SU-DHL-6 (cell line): Measurements from ENCODE around the gene RELN.

Source experiments
- H2AFZ ChIP-seq: fragments of 200-600 bp; sonication (generic); 2 replicates; pipeline ENCODE4 v1.6.1; 2014; ENCODE audit warnings: low read depth, mild to moderate bottlenecking, moderate library complexity, mixed read lengths, antibody characterized with exemption, low read length; ENCODE audit not compliant: severe bottlenecking
- H3F3A ChIP-seq: fragments of 200-600 bp; shearing (Covaris generic); 2 replicates; pipeline ENCODE4 v1.6.0; 2016; ENCODE audit warnings: antibody characterized with exemption, mild to moderate bottlenecking; ENCODE audit not compliant: insufficient read depth
- H3K27ac ChIP-seq: fragments of 200-600 bp; sonication (generic); 2 replicates; pipeline ENCODE4 v1.5.1; 2016; ENCODE audit warnings: low read depth, mild to moderate bottlenecking, low read length, moderate library complexity, mixed read lengths
- H3K27me3 ChIP-seq: fragments of 200-600 bp; sonication (generic), shearing (Covaris generic); 2 replicates; pipeline ENCODE4 v1.6.0; 2014; ENCODE audit warnings: mild to moderate bottlenecking, low read length
- H3K36me3 ChIP-seq: fragments of 200-600 bp; sonication (generic); 2 replicates; pipeline ENCODE4 v1.6.1; 2014; ENCODE audit warnings: mild to moderate bottlenecking, low read length, mixed read lengths
- H3K4me2 ChIP-seq: fragments of 300-600, 200-600 bp; shearing (Covaris generic), sonication (generic); 2 replicates; pipeline ENCODE4 v1.6.0; 2014; ENCODE audit warnings: low read length, low read depth, mild to moderate bottlenecking; ENCODE audit not compliant: poor library complexity, severe bottlenecking
- H3K4me3 ChIP-seq: fragments of 200-600 bp; sonication (generic); 2 replicates; pipeline ENCODE4 v1.5.1; 2014; ENCODE audit warnings: antibody characterized with exemption, low read length, mild to moderate bottlenecking, mixed read lengths; ENCODE audit not compliant: insufficient read depth, poor library complexity, severe bottlenecking
- H3K79me2 ChIP-seq: fragments of 200-600 bp; sonication (generic); 2 replicates; pipeline ENCODE4 v1.6.1; 2014; ENCODE audit warnings: mild to moderate bottlenecking, low read length, moderate library complexity; ENCODE audit not compliant: insufficient read depth
- H3K9ac ChIP-seq: fragments of 200-600 bp; sonication (generic); 2 replicates; pipeline ENCODE4 v1.7.0; 2014; ENCODE audit warnings: mild to moderate bottlenecking, low read length
- H3K9me2 ChIP-seq: fragments of 200-600 bp; sonication (generic); replicated peaks from 2 replicates; pipeline ENCODE4 v1.6.1; 2014; ENCODE audit warnings: low read length; ENCODE audit not compliant: insufficient read depth
- H3K9me3 ChIP-seq: fragments of 200-600 bp; sonication (generic); 2 replicates; pipeline ENCODE4 v1.6.1; 2014; ENCODE audit warnings: low read length, mixed read lengths; ENCODE audit not compliant: insufficient read depth
- H4K20me1 ChIP-seq: fragments of 200-600 bp; sonication (generic); 2 replicates; pipeline ENCODE4 v1.6.1; 2014; ENCODE audit warnings: low read depth, mild to moderate bottlenecking, antibody characterized with exemption, low read length, moderate library complexity, mixed read lengths
- EZH2phosphoT487 ChIP-seq: fragments of 200-600 bp; sonication (generic), shearing (Covaris generic); conservative IDR thresholded peaks from 2 replicates; pipeline ENCODE4 v1.6.1; 2018; ENCODE audit warnings: mild to moderate bottlenecking, antibody characterized with exemption, low read length, moderate library complexity, mixed read lengths
- TF ChIP-seq, protein P1 (sequence below): fragments of 200-600 bp; sonication (generic); IDR thresholded peaks from one replicate; pipeline ENCODE4 v1.5.1; 2017; ENCODE audit warnings: antibody characterized with exemption, mild to moderate bottlenecking, low read length, moderate library complexity; ENCODE audit not compliant: insufficient read depth, poor library complexity, severe bottlenecking

The RELN gene

GRCh38 chr7:103889451-103889850 lies 100.0 kb downstream of the RELN start:
- H3K36me3 ChIP-seq: no peaks in the 10 kb centered on the region
- no peaks in the 10 kb centered on the region for H3K9me3 ChIP-seq
- H3K4me3 ChIP-seq: no peak overlapping the region
- H3K9me2 ChIP-seq: no peaks in the 10 kb centered on the region
- H3K79me2 ChIP-seq: no peaks in the 10 kb centered on the region
- no peaks in the 10 kb centered on the region for H3F3A ChIP-seq
- H2AFZ ChIP-seq: no peak overlapping the region
- no peak overlapping the region for H3K4me2 ChIP-seq
- no peak overlapping the region for H3K27ac ChIP-seq
- H3K27me3 ChIP-seq: no peaks in the 10 kb centered on the region
- TF ChIP-seq, protein P1, sequence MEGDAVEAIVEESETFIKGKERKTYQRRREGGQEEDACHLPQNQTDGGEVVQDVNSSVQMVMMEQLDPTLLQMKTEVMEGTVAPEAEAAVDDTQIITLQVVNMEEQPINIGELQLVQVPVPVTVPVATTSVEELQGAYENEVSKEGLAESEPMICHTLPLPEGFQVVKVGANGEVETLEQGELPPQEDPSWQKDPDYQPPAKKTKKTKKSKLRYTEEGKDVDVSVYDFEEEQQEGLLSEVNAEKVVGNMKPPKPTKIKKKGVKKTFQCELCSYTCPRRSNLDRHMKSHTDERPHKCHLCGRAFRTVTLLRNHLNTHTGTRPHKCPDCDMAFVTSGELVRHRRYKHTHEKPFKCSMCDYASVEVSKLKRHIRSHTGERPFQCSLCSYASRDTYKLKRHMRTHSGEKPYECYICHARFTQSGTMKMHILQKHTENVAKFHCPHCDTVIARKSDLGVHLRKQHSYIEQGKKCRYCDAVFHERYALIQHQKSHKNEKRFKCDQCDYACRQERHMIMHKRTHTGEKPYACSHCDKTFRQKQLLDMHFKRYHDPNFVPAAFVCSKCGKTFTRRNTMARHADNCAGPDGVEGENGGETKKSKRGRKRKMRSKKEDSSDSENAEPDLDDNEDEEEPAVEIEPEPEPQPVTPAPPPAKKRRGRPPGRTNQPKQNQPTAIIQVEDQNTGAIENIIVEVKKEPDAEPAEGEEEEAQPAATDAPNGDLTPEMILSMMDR: no peak
- TF ChIP-seq EZH2phosphoT487: no peak
- no peaks in the 10 kb centered on the region for H4K20me1 ChIP-seq
- H3K9ac ChIP-seq: no peak overlapping the region

DNA sequence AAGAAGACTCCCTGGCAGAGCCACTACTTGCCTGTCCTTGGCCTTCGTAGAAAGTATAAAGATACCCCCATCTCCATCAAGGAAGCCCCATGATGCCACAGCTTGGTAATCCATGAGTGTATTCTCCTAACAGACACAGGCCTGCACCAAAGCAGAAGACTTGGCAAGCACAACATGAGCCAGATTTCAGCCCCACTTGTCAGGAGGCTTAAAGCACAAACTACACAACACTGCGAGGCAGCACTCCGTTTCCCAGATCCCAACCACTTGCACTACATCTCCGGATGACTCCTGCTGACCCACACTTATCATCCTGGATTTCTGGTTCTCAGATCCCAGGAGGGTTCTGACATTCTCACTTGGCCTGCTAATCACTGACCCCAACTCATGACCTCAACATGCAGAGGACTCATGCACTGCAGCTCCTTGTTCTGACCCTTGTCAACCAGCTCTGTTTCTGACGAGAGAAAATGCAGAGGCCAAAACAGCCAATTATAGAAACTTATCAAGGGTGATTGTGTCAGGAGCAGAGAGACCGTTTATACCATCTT lies 100.8 kb downstream of the RELN start:
- H3K27me3 ChIP-seq: no peaks in the 10 kb centered on the region
- TF ChIP-seq, protein P1: no peak
- no peak for TF ChIP-seq EZH2phosphoT487
- H3K4me2 ChIP-seq: no peak overlapping the region
- H4K20me1 ChIP-seq: no peaks in the 10 kb centered on the region
- no peaks in the 10 kb centered on the region for H3K9me2 ChIP-seq
- no peak overlapping the region for H3K4me3 ChIP-seq
- H3K36me3 ChIP-seq: no peaks in the 10 kb centered on the region
- no peak overlapping the region for H3K9ac ChIP-seq
- no peaks in the 10 kb centered on the region for H3K9me3 ChIP-seq
- no peaks in the 10 kb centered on the region for H3F3A ChIP-seq
- H3K27ac ChIP-seq: no peak overlapping the region
- H2AFZ ChIP-seq: no peak overlapping the region
- H3K79me2 ChIP-seq: no peaks in the 10 kb centered on the region

GRCh38 chr7:103887853-103888602 lies 101.4 kb downstream of the RELN start:
- Histone ChIP-seq H3F3A (no peaks in the 10 kb centered on the region), H3K9ac (no peak overlapping the region), H2AFZ (no peak overlapping the region), H3K4me2 (no peak overlapping the region), H3K27me3 (no peaks in the 10 kb centered on the region), H3K79me2 (no peaks in the 10 kb centered on the region), H3K36me3 (no peaks in the 10 kb centered on the region), H3K27ac (no peak overlapping the region), H3K9me3 (no peaks in the 10 kb centered on the region), H3K9me2 (no peaks in the 10 kb centered on the region), H4K20me1 (no peaks in the 10 kb centered on the region), H3K4me3 (no peak overlapping the region)
- no peak for TF ChIP-seq EZH2phosphoT487
- TF ChIP-seq, protein P1: no peak
